Skeletal muscle satellite cell (primary cell): Measurements from ENCODE around the gene PRRG4.
"Not testable (repeated sequence)": the region's sequence is repeated elsewhere in the genome, so short reads cannot be mapped to it uniquely, and the experiment has no call there.

Experiments
- H3K27me3 ChIP-seq: 2 replicates; pipeline ENCODE4 v1.7.0; 2013; ENCODE audit warnings: low read length; ENCODE audit not compliant: control insufficient read depth, insufficient read depth
- H3K36me3 ChIP-seq: 2 replicates; pipeline ENCODE4 v1.7.0; 2013; ENCODE audit warnings: mild to moderate bottlenecking, control low read depth, low read length; ENCODE audit not compliant: insufficient read depth
- H3K4me1 ChIP-seq: 2 replicates; pipeline ENCODE4 v1.7.0; 2013; ENCODE audit warnings: low read length; ENCODE audit not compliant: control insufficient read depth, insufficient read depth
- H3K4me2 ChIP-seq: 2 replicates; pipeline ENCODE4 v1.7.0; 2013; ENCODE audit warnings: mild to moderate bottlenecking, low read length
- H3K4me3 ChIP-seq: 2 replicates; pipeline ENCODE4 v1.7.0; 2013; ENCODE audit warnings: low read length
- H3K9ac ChIP-seq: 2 replicates; pipeline ENCODE4 v1.7.0; 2013; ENCODE audit warnings: mild to moderate bottlenecking, low read depth, low read length, moderate library complexity
- H3K9me3 ChIP-seq: replicated peaks from 2 replicates; pipeline ENCODE4 v1.7.0; 2013; ENCODE audit warnings: mild to moderate bottlenecking, control low read depth, low read length

The PRRG4 gene

GRCh38 chr11:32887707-32888383 is 58.1 kb downstream of the PRRG4 start:
- H3K27me3 ChIP-seq, H3K9ac ChIP-seq, H3K4me1 ChIP-seq, H3K36me3 ChIP-seq, H3K4me3 ChIP-seq, H3K9me3 ChIP-seq, H3K4me2 ChIP-seq: not testable (repeated sequence)

GRCh38 chr11:32888384-32888710 is 58.6 kb downstream of the PRRG4 start:
- H3K9me3 ChIP-seq, H3K36me3 ChIP-seq, H3K4me3 ChIP-seq, H3K27me3 ChIP-seq, H3K4me1 ChIP-seq, H3K4me2 ChIP-seq, H3K9ac ChIP-seq: not testable (repeated sequence)

- no peak overlapping the region for H3K4me2 ChIP-seq
- no peak overlapping the region for H3K4me3 ChIP-seq
- no peaks in the 10 kb centered on the region for H3K9me3 ChIP-seq
- no peaks in the 10 kb centered on the region for H3K36me3 ChIP-seq
- no peak overlapping the region for H3K9ac ChIP-seq
- H3K4me1 ChIP-seq: peaks cover 4% of the 10 kb centered on the region
- no peaks in the 10 kb centered on the region for H3K27me3 ChIP-seq
Measured at GRCh38 chr11:32888805-32889204, 59.1 kb downstream of the PRRG4 start.

- no peaks in the 10 kb centered on the region for H3K27me3 ChIP-seq
- peak overlapping the region; percentile 86 for H3K4me2 ChIP-seq
- no peaks in the 10 kb centered on the region for H3K9me3 ChIP-seq
- peaks cover 4% of the 10 kb centered on the region for H3K4me1 ChIP-seq
- H3K4me3 ChIP-seq: no peak overlapping the region
- no peaks in the 10 kb centered on the region for H3K36me3 ChIP-seq
- no peak overlapping the region for H3K9ac ChIP-seq
Measured at GRCh38 chr11:32890843-32891656, 61.3 kb downstream of the PRRG4 start.

- no peaks in the 10 kb centered on the region for H3K27me3 ChIP-seq
- H3K9me3 ChIP-seq: no peaks in the 10 kb centered on the region
- peaks cover 4% of the 10 kb centered on the region for H3K4me1 ChIP-seq
- no peaks in the 10 kb centered on the region for H3K36me3 ChIP-seq
- peak overlapping the region; percentile 84 for H3K9ac ChIP-seq
- peak overlapping the region; percentile 86 for H3K4me2 ChIP-seq
- H3K4me3 ChIP-seq: peak overlapping the region; percentile 80
Measured at GRCh38 chr11:32891657-32892354, 62.1 kb downstream of the PRRG4 start.

GRCh38 chr11:32892355-32893092 is 62.8 kb downstream of the PRRG4 start, which contains the start of gene QSER1:
TSS of gene QSER1 (plus strand) at chr11:32892811. CDS start at chr11:32893126, 315 bp downstream.
- Histone ChIP-seq H3K9ac (peak within 1 kb of the TSS; percentile 94), H3K4me3 (peak within 1 kb of the TSS; percentile 97), H3K4me2 (peak within 1 kb of the TSS; percentile 86), H3K4me1 (peaks cover 4% of the 10 kb centered on the region), H3K9me3 (no peaks in the 10 kb centered on the region), H3K36me3 (no peaks in the 10 kb centered on the region), H3K27me3 (no peaks in the 10 kb centered on the region)

- peak overlapping the region; percentile 97 for H3K4me3 ChIP-seq
- no peaks in the 10 kb centered on the region for H3K36me3 ChIP-seq
- peak overlapping the region; percentile 94 for H3K9ac ChIP-seq
- no peaks in the 10 kb centered on the region for H3K27me3 ChIP-seq
- H3K9me3 ChIP-seq: no peaks in the 10 kb centered on the region
- H3K4me2 ChIP-seq: peak overlapping the region; percentile 86
- peaks cover 4% of the 10 kb centered on the region for H3K4me1 ChIP-seq
Measured at GRCh38 chr11:32893093-32893342, 63.3 kb downstream of the PRRG4 start.

GRCh38 chr11:32893343-32894148 is 63.8 kb downstream of the PRRG4 start:
- H3K4me3 ChIP-seq: peak overlapping the region; percentile 97

GRCh38 chr11:32894149-32894827 is 64.6 kb downstream of the PRRG4 start:
- H3K4me1 ChIP-seq: peaks cover 4% of the 10 kb centered on the region
- H3K36me3 ChIP-seq: no peaks in the 10 kb centered on the region
- no peaks in the 10 kb centered on the region for H3K27me3 ChIP-seq
- peak overlapping the region; percentile 94 for H3K9ac ChIP-seq
- H3K9me3 ChIP-seq: no peaks in the 10 kb centered on the region
- peak overlapping the region; percentile 86 for H3K4me2 ChIP-seq
- peak overlapping the region; percentile 97 for H3K4me3 ChIP-seq

More at GRCh38 chr11:32893343-32894148, 63.8 kb downstream of the PRRG4 start:
- no peaks in the 10 kb centered on the region for H3K9me3 ChIP-seq
- H3K4me1 ChIP-seq: peaks cover 4% of the 10 kb centered on the region
- H3K36me3 ChIP-seq: no peaks in the 10 kb centered on the region
- H3K27me3 ChIP-seq: no peaks in the 10 kb centered on the region
- H3K9ac ChIP-seq: peak overlapping the region; percentile 94
- H3K4me2 ChIP-seq: peak overlapping the region; percentile 86

GRCh38 chr11:32894921-32895320 is 65.2 kb downstream of the PRRG4 start:
- Histone ChIP-seq H3K9me3 (no peaks in the 10 kb centered on the region), H3K4me2 (peak overlapping the region; percentile 86), H3K9ac (peak overlapping the region; percentile 94), H3K36me3 (no peaks in the 10 kb centered on the region), H3K4me3 (peak overlapping the region; percentile 97), H3K27me3 (no peaks in the 10 kb centered on the region), H3K4me1 (peaks cover 4% of the 10 kb centered on the region)
